ENCODE measurements around the gene P4HA1. TPM values are rescaled to one million over a fixed set of nuclear protein-coding genes. Genes with fewer than 3 reads are reported as not detected.
A peak's percentile ranks its signal among the peaks of the same experiment; 100 is the strongest.

P4HA1 gene
- total RNA-seq, 2 donors from 2014 or later: 16.2 to 26.8 TPM

GRCh38 chr10:73065441-73065840 is 31.2 kb downstream of the P4HA1 start:
- Histone ChIP-seq H3K27me3 (replicated peaks; ENCODE audit: insufficient read depth) (no peaks in the 10 kb centered on the region), H3K27ac (no peak overlapping the region), H3K4me3 (no peak overlapping the region), H3K9me3 (no peaks in the 10 kb centered on the region), H3K36me3 (no peaks in the 10 kb centered on the region), H3K4me1 (replicated peaks) (no peaks in the 10 kb centered on the region)
- intact Hi-C loops (cut with DNase I): loop anchor here (10.0 kb wide), 1 partner anchor 701 kb away; no protein-coding TSS in a partner anchor
- DNase-seq (ENCODE audit: low spot score): no peak
- 83% methylated on average over 1 of the region's 1 CpG for WGBS
- TF ChIP-seq POLR2A (IDR thresholded peaks at IDR 0.05) (no peak), CTCF (IDR thresholded peaks at IDR 0.05) (no peak), POLR2AphosphoS5 (IDR thresholded peaks at IDR 0.05) (no peak)

- H3K36me3 ChIP-seq: no peaks in the 10 kb centered on the region
- intact Hi-C loops (cut with DNase I): loop anchor here (10.0 kb wide), 1 partner anchor 697 kb away; no protein-coding TSS in a partner anchor
Measured at GRCh38 chr10:73061743-73062142, 34.9 kb downstream of the P4HA1 start.

GRCh38 chr10:73060738-73061635 is 35.7 kb downstream of the P4HA1 start:
- Histone ChIP-seq H3K27ac (no peak overlapping the region), H3K36me3 (no peaks in the 10 kb centered on the region), H3K4me1 (replicated peaks) (no peaks in the 10 kb centered on the region), H3K9me3 (no peaks in the 10 kb centered on the region), H3K4me3 (no peak overlapping the region), H3K27me3 (replicated peaks; ENCODE audit: insufficient read depth) (no peaks in the 10 kb centered on the region)
- no peak for DNase-seq (ENCODE audit: low spot score)
- no peak for TF ChIP-seq POLR2AphosphoS5 (IDR thresholded peaks at IDR 0.05)
- TF ChIP-seq CTCF (IDR thresholded peaks at IDR 0.05): peak in 2 of 4 experiments; percentile 41 to 52
- no peak for TF ChIP-seq POLR2A (IDR thresholded peaks at IDR 0.05)
- intact Hi-C loops (cut with DNase I): loop anchor here (10.0 kb wide), 1 partner anchor 696 kb away; no protein-coding TSS in a partner anchor
- 42% methylated on average over 5 of the region's 5 CpGs for WGBS

More at GRCh38 chr10:73061743-73062142, 34.9 kb downstream of the P4HA1 start:
- WGBS: 100% methylated on average over 1 of the region's 1 CpG
- Histone ChIP-seq H3K27me3 (replicated peaks; ENCODE audit: insufficient read depth) (no peaks in the 10 kb centered on the region), H3K9me3 (no peaks in the 10 kb centered on the region), H3K27ac (no peak overlapping the region), H3K4me3 (no peak overlapping the region), H3K4me1 (replicated peaks) (no peaks in the 10 kb centered on the region)
- DNase-seq (ENCODE audit: low spot score): no peak
- TF ChIP-seq POLR2A (IDR thresholded peaks at IDR 0.05) (no peak), CTCF (IDR thresholded peaks at IDR 0.05) (no peak), POLR2AphosphoS5 (IDR thresholded peaks at IDR 0.05) (no peak)

GRCh38 chr10:73060173-73060572 is 36.5 kb downstream of the P4HA1 start:
- intact Hi-C loops (cut with DNase I): loop anchor here (10.0 kb wide), 1 partner anchor 695 kb away; no protein-coding TSS in a partner anchor
- H3K27me3 ChIP-seq (replicated peaks; ENCODE audit: insufficient read depth): no peaks in the 10 kb centered on the region
- no peaks in the 10 kb centered on the region for H3K36me3 ChIP-seq
- no peak overlapping the region for H3K4me3 ChIP-seq
- no peak overlapping the region for H3K27ac ChIP-seq
- no peak for DNase-seq (ENCODE audit: low spot score)
- H3K4me1 ChIP-seq (replicated peaks): no peaks in the 10 kb centered on the region
- WGBS: 89% methylated on average over 1 of the region's 1 CpG
- no peaks in the 10 kb centered on the region for H3K9me3 ChIP-seq
- TF ChIP-seq POLR2A (IDR thresholded peaks at IDR 0.05) (no peak), CTCF (IDR thresholded peaks at IDR 0.05) (no peak), POLR2AphosphoS5 (IDR thresholded peaks at IDR 0.05) (no peak)

Measured in prostate gland (tissue), 2 donors.